Ovary (tissue), 3 donors: Measurements from ENCODE around the gene LKAAEAR1.

ENCODE experiments used
- EP300 ChIP-seq: sonication (generic); formaldehyde crosslinking; IDR thresholded peaks from one replicate; pipeline ENCODE4 v1.6.1; 2017; ENCODE audit warnings: antibody characterized with exemption
- POLR2A ChIP-seq: fragments of 450-650 bp; IDR thresholded peaks from one replicate; pipeline ENCODE4 v1.6.1; 2017; ENCODE audit warnings: antibody characterized with exemption, mild to moderate bottlenecking, moderate library complexity
- TF ChIP-seq, protein P1 (sequence below), 3 donors: fragments of 450-650 bp in 2 of 3; fragments of 200-600 bp in 1 of 3; IDR thresholded peaks; one replicate each; pipeline versions ENCODE4 v1.5.1 to v1.8.0; 2016 to 2022; ENCODE audit warnings: antibody characterized with exemption in 3 of 3, mild to moderate bottlenecking in 1 of 3
- donor health status: DM: no; HTN: no; CAD: no.

- TF ChIP-seq POLR2A (no peak), EP300 (no peak)
- TF ChIP-seq, protein P1, sequence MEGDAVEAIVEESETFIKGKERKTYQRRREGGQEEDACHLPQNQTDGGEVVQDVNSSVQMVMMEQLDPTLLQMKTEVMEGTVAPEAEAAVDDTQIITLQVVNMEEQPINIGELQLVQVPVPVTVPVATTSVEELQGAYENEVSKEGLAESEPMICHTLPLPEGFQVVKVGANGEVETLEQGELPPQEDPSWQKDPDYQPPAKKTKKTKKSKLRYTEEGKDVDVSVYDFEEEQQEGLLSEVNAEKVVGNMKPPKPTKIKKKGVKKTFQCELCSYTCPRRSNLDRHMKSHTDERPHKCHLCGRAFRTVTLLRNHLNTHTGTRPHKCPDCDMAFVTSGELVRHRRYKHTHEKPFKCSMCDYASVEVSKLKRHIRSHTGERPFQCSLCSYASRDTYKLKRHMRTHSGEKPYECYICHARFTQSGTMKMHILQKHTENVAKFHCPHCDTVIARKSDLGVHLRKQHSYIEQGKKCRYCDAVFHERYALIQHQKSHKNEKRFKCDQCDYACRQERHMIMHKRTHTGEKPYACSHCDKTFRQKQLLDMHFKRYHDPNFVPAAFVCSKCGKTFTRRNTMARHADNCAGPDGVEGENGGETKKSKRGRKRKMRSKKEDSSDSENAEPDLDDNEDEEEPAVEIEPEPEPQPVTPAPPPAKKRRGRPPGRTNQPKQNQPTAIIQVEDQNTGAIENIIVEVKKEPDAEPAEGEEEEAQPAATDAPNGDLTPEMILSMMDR (IDR thresholded peaks at IDR 0.05), result no peak
Measured at GRCh38 chr20:64081624-64081964, 2.6 kb downstream of the LKAAEAR1 start.
